GM18907 (cell line): ENCODE results near the gene MLX.
"Not testable (repeated sequence)": the region's sequence is repeated elsewhere in the genome, so short reads cannot be mapped to it uniquely, and the experiment has no call there.

Experiments used
- ATAC-seq: cut with Tn5 transposase; IDR thresholded peaks from one replicate; pipeline ENCODE4 v1.9.1; 2021; ENCODE audit warnings: mild to moderate bottlenecking, moderate library complexity; ENCODE audit not compliant: unreplicated experiment

The MLX gene

GRCh38 chr17:42536048-42536371 is 30.9 kb upstream of the MLX start, which contains the start of gene NAGLU:
NAGLU (plus strand) TSS chr17:42536241; CDS start chr17:42536273, 32 bp downstream.
- ATAC-seq: peak; percentile 88

- ATAC-seq: peak; percentile 66
Observed at GRCh38 chr17:42536372-42537155, 30.3 kb upstream of the MLX start.

GRCh38 chr17:42537156-42537805 is 29.6 kb upstream of the MLX start:
- ATAC-seq: no peak

- ATAC-seq: no peak
Observed at GRCh38 chr17:42537826-42538451, 29.0 kb upstream of the MLX start.

GRCh38 chr17:42538482-42538881 is 28.4 kb upstream of the MLX start:
- no peak for ATAC-seq

GRCh38 chr17:42540558-42540957 is 26.3 kb upstream of the MLX start:
- ATAC-seq: not testable (repeated sequence)

- ATAC-seq: no peak
Observed at GRCh38 chr17:42541041-42541833, 25.7 kb upstream of the MLX start.

GRCh38 chr17:42543190-42544079 is 23.5 kb upstream of the MLX start:
- ATAC-seq: no peak

- no peak for ATAC-seq
Observed at GRCh38 chr17:42544874-42545283, 22.0 kb upstream of the MLX start.

- not testable (repeated sequence) for ATAC-seq
Observed at GRCh38 chr17:42545755-42546505, 21.0 kb upstream of the MLX start.

GRCh38 chr17:42547001-42547461 is 19.9 kb upstream of the MLX start:
- no peak for ATAC-seq

- ATAC-seq: no peak
Observed at GRCh38 chr17:42547698-42548069, 19.2 kb upstream of the MLX start.

GRCh38 chr17:42548070-42548837 is 18.6 kb upstream of the MLX start:
- peak; percentile 49 for ATAC-seq

GRCh38 chr17:42548993-42549755 is 17.7 kb upstream of the MLX start:
- no peak for ATAC-seq

- ATAC-seq: not testable (repeated sequence)
Observed at GRCh38 chr17:42552736-42553135, 14.2 kb upstream of the MLX start, which contains the start of gene HSD17B1. HSD17B1 (plus strand) TSS chr17:42552923; CDS start chr17:42552934, 11 bp downstream.

- ATAC-seq: no peak
Observed at GRCh38 chr17:42553161-42553818, 13.6 kb upstream of the MLX start.

GRCh38 chr17:42553866-42554249 is 13.0 kb upstream of the MLX start:
- ATAC-seq: no peak
